ENCODE measurements around the gene CLRN1.

The CLRN1 gene

DNA sequence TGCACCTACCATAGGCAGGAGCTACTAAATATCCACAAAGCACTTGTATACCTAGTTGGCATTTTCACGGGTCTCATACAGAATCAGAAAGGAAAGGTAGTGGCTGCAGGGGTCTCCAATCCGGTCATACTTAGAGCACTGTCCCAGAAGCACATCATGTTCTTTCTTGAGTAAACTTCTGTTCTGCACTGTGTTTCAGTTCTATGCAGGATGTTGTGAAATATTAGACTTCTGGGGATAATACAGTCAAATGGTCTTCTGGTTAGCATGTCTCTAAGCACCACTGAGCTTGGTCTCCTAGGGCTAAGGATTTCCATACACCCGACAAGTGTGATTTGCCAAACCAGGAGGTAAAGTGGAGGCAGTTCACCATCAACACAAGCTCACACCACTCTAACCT lies 95.2 kb downstream of the CLRN1 start:
- TF ChIP-seq, protein P1, sequence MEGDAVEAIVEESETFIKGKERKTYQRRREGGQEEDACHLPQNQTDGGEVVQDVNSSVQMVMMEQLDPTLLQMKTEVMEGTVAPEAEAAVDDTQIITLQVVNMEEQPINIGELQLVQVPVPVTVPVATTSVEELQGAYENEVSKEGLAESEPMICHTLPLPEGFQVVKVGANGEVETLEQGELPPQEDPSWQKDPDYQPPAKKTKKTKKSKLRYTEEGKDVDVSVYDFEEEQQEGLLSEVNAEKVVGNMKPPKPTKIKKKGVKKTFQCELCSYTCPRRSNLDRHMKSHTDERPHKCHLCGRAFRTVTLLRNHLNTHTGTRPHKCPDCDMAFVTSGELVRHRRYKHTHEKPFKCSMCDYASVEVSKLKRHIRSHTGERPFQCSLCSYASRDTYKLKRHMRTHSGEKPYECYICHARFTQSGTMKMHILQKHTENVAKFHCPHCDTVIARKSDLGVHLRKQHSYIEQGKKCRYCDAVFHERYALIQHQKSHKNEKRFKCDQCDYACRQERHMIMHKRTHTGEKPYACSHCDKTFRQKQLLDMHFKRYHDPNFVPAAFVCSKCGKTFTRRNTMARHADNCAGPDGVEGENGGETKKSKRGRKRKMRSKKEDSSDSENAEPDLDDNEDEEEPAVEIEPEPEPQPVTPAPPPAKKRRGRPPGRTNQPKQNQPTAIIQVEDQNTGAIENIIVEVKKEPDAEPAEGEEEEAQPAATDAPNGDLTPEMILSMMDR (IDR thresholded peaks at IDR 0.05; ENCODE audit: extremely low read depth, missing control alignments) = no peak
- DNase-seq (ENCODE audit: low spot score) = no peak

DNA sequence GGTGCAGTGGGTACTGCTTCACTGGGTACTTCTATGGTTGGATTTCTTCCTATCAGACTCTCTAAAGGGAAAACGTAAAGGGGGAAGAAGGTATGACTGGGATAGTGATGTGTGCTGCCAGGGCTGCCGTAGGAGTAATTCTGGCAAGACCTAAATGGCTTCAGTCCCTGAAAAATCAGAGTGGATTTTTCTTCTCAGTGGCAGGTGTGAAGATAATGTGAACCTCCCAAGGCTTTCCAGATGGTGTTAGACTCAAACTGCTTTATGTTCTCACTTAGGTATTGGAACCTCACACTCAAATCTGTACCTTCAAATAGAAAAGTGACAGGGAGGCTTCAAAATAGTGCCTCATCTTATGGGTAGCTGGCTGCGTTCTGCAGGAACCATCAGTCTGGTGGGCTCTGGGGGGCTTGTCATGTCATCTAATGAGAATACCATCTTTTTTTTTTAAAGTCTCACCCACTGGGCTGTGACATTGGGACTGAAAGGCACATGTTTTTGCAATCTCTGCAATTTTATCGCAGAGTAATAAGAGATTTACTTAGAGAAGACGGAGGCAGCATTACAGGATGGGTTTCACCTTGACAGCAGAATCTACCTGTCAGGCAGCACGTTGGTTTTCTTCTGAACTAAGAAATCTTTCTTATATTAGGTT lies 95.8 kb downstream of the CLRN1 start:
- TF ChIP-seq, protein P1 (IDR thresholded peaks at IDR 0.05; ENCODE audit: extremely low read depth, missing control alignments) = no peak
- DNase-seq (ENCODE audit: low spot score) = no peak
